Effector CD4-positive, alpha-beta T cell (primary cell): ENCODE data around the gene DCTN4.
"Not testable (repeated sequence)": the region's sequence is repeated elsewhere in the genome, so short reads cannot be mapped to it uniquely, and the experiment has no call there.

ENCODE experiments used
- DNase-seq: peaks from one replicate; pipeline ENCODE4 v3.0.0-alpha.2; 2020
- total RNA-seq: gene quantifications from one replicate; lab custom pipeline; 2026; lab: John Stamatoyannopoulos, UW

DCTN4 gene
- total RNA-seq, result 109 reads per million, percentile 84 among the genes with 10 or more reads in this experiment

- DNase-seq, result peak; percentile 94
Observed at GRCh38 chr5:150758531-150759333, at the start of gene DCTN4. TSS of gene DCTN4 (minus strand) at chr5:150759017. CDS start at chr5:150758993, 24 bp downstream.

GRCh38 chr5:150804388-150804787, 45.6 kb upstream of the DCTN4 start:
- no peak for DNase-seq

- DNase-seq, result no peak
Observed at GRCh38 chr5:150801117-150801927, 42.5 kb upstream of the DCTN4 start.

GRCh38 chr5:150797384-150797783, 38.6 kb upstream of the DCTN4 start:
- no peak for DNase-seq

GRCh38 chr5:150794927-150795326, 36.1 kb upstream of the DCTN4 start:
- no peak for DNase-seq

- DNase-seq, result not testable (repeated sequence)
Observed at GRCh38 chr5:150793423-150793888, 34.6 kb upstream of the DCTN4 start.

- no peak for DNase-seq
Observed at GRCh38 chr5:150791536-150791935, 32.7 kb upstream of the DCTN4 start.

- DNase-seq, result peak; percentile 41
Observed at GRCh38 chr5:150789943-150790611, 31.3 kb upstream of the DCTN4 start.

- no peak for DNase-seq
Observed at GRCh38 chr5:150789450-150789849, 30.6 kb upstream of the DCTN4 start.

- DNase-seq, result no peak
Observed at GRCh38 chr5:150788977-150789376, 30.2 kb upstream of the DCTN4 start.

GRCh38 chr5:150787656-150788055, 28.8 kb upstream of the DCTN4 start:
- DNase-seq, result no peak

GRCh38 chr5:150786876-150787275, 28.1 kb upstream of the DCTN4 start:
- no peak for DNase-seq

GRCh38 chr5:150785950-150786349, 27.1 kb upstream of the DCTN4 start:
- DNase-seq, result no peak

- peak; percentile 58 for DNase-seq
Observed at GRCh38 chr5:150783422-150783928, 24.7 kb upstream of the DCTN4 start.

- DNase-seq, result no peak
Observed at GRCh38 chr5:150782850-150783249, 24.0 kb upstream of the DCTN4 start.

GRCh38 chr5:150781706-150782614, 23.1 kb upstream of the DCTN4 start:
- DNase-seq, result no peak

- DNase-seq, result no peak
Observed at GRCh38 chr5:150780816-150781221, 22.0 kb upstream of the DCTN4 start.

GRCh38 chr5:150780187-150780692, 21.4 kb upstream of the DCTN4 start:
- no peak for DNase-seq

GRCh38 chr5:150779397-150780186, 20.8 kb upstream of the DCTN4 start:
- no peak for DNase-seq
